Tibial nerve (tissue), 4 donors: ENCODE data around the gene RANBP6.

Experiments
- CTCF ChIP-seq, 5 experiments: fragments of 200-600 bp in 3 of 5; fragments of 450-650 bp in 2 of 5; sonication (generic) in 3 of 5; IDR thresholded peaks; one replicate each; pipeline ENCODE4 v1.5.1; 2016 to 2019; ENCODE audit warnings: antibody characterized with exemption in 5 of 5, mild to moderate bottlenecking in 3 of 5, moderate library complexity in 2 of 5
- EP300 ChIP-seq, 2 donors: sonication (generic); formaldehyde crosslinking; IDR thresholded peaks; one replicate each; pipeline ENCODE4 v1.6.1; 2017; ENCODE audit warnings: antibody characterized with exemption in 2 of 2, mild to moderate bottlenecking in 1 of 2

- TF ChIP-seq CTCF (IDR thresholded peaks at IDR 0.05) (no peak), EP300 (IDR thresholded peaks at IDR 0.05) (no peak)
Measured at GRCh38 chr9:6014670-6015270, 654 bp downstream of the RANBP6 start.
